GM21381 (cell line): ENCODE data around the gene PSMD2.
"Not testable (repeated sequence)": the region's sequence is repeated elsewhere in the genome, so short reads cannot be mapped to it uniquely, and the experiment has no call there.

Experiments
- ATAC-seq: cut with Tn5 transposase; IDR thresholded peaks from one replicate; pipeline ENCODE4 v1.9.1; 2021; ENCODE audit warnings: mild to moderate bottlenecking, moderate library complexity; ENCODE audit not compliant: unreplicated experiment

PSMD2 gene

DNA sequence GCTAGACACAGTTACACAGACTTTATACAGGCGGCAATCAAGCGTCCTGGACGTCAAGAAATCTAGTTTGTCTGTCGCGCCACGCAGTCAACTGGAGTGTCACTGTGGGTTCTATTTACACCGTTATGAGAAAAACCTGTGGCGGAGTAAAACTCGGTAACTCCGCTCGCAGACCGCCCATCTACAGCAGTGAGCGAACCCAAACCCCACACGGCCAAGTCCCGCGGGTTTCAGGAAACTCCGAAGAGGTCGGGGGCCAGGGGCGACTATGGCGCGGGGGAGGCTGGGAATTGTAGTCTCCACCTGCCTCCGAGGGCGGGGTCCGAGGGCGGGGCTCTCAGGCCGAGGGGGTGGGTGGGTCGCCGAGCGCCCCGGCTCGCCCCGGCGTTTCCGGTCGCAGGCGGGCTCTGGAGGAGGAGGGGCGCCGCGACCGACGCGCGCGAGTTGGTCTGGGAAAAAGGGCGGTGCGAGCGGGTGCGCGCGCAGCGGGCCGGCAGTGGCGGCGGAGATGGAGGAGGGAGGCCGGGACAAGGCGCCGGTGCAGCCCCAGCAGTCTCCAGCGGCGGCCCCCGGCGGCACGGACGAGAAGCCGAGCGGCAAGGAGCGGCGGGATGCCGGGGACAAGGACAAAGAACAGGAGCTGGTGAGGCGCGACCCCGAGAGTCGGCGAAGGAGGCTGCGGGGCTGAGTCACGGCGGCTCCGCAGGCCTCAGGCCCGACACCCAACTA lies at the start of gene PSMD2:
Gene PSMD2 (plus strand): TSS at position 483 of the 729 bp plus-strand sequence. CDS start 26 bp downstream, at position 509.
- peak; percentile 94 for ATAC-seq

DNA sequence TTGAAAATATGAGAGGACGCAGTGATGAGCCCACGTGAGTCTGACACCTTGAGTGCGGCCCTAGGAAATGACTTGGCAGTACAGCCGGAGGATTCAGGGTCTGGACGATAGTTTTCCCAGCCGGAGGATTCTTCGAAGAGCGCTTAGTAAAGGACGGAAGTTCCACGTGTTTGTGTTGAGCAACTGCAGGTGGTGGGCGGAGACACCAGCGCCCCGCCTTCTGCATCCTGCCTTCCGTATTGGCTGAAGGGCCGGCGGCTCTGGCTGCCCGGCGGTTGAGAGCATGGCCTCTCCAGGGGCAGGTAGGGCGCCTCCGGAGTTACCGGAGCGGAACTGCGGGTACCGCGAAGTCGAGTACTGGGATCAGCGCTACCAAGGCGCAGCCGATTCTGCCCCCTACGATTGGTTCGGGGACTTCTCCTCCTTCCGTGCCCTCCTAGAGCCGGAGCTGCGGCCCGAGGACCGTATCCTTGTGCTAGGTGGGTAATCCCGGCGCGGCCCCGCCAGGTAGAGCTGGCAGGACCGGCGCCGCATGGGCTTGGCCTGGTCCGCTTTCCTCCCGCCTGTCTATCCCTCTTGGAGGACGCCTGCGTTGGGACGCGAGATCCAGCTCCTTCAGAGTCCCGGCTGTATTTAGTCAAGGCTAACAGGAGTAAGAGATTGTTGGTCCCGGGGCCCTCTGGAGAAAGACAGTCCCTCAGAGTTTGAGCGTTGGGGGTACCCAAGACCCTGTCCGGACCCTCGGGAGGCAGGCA lies 49.5 kb upstream of the PSMD2 start, which contains the start of gene EEF1AKMT4:
Gene EEF1AKMT4 (plus strand): TSS at position 261 of the 755 bp plus-strand sequence. CDS start 23 bp downstream, at position 284.
- peak; percentile 87 for ATAC-seq

DNA sequence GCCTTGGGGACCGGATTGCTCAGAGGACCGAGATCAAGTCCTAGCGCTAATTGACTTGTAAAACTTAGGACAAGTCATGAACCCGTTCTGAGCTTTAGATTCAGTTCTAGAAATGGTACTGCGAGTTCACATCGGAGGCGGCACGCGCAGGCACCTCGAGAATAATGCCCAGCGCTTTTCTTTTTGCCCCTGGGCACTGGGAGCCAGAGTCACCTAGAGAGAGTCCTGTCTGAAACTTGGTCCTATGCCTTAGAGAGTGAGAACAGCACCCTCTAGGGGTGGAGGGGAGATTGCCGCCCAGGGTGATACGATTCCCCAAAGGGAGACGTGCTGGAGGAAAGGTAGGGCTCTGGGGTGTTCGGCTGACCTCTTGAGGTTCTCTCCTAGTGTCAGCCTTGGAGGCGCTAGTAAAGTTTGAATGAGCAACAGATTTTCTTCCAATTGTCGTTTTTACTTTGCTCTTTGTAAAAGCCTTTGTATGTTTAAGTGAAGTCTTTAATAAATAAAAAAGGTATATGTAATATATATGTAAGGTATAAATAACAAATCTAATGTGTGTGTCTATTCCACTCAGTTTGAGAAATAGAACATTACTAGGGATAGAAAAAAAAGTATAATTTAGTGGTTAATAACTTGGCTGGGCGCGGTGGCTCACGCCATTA lies 48.7 kb upstream of the PSMD2 start:
- peak; percentile 60 for ATAC-seq

DNA sequence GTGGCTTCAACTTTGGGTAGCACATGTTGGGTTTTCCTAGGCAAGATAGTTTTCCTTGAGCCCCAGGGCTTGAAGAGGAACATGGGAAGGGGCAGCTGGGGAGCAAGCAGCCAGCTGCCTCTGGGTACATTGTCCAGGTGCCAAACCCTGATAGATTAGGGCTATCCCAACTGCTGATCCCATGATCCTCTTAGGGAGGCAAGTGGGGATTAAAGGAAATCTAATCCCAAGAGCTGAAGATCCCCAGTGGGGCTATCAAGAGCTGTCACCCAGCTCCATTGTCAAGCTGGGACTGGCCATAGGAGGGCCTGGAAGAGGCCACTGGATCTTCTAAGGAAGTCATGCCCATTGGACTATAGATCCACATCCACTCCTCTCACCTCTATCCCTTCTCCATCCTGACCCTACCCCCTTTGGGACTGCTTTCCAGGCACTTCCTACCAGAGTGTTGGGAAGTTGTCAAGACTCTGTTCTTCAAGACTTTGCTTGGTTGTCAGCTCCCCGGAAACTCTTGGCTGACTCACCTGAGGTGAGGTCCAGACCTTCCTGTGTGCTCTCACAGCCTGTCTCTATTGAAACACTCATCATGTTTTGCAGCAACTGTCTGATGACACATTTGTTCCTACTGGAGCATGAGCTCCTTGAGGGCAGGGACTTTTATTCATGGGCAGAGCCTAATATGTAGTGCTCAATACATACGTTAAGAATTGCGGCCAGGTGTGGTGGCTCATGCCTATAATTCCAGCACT lies 43.6 kb upstream of the PSMD2 start:
- no peak for ATAC-seq

DNA sequence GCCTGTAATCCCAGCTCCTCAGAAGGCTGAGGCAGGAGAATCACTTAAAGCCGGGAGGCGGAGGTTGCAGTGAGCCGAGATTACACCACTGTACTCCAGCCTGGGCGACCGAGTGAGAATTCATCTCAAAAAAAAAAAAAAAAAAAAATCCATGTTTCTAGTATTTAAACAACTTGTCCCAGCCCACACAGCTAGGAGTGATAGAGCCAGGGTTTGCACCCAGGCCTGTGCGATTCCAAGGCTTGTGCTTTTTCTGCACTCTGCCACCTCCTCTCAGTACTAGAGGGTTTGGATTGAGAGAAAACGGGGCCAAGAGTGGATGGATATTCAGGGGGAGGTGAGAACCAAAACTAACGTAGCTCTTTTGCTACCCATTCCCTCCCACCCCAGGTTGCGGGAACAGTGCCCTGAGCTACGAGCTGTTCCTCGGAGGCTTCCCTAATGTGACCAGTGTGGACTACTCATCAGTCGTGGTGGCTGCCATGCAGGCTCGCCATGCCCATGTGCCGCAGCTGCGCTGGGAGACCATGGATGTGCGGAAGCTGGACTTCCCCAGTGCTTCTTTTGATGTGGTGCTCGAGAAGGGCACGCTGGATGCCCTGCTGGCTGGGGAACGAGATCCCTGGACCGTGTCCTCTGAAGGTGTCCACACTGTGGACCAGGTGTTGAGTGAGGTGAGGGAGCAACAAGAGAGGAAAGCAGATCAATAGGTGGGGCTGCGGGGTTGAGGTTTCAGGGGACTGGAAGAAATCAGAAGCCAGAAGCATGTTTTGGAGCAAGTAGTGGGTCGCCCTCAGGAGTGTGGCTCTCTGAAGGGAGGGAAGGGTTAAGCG lies 41.7 kb upstream of the PSMD2 start:
- ATAC-seq, result no peak

DNA sequence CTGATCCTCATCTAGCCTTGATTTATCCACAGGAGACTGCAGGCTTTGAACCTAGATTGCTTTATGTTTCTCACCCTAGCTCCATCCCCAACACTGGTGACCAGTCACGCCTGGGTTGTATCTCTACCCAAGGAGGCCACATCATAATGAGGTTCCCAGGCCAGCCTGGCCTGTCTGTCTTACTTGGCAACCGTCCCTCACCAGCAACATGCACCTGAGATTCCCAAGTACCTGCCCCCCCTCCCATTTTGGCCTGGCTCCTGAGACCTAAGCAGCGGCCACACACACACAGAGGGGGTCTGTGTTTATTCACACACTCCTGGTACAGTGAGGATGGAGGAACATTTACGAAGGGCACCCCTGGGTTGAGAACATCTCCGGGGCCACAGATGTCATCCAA lies 40.1 kb upstream of the PSMD2 start:
- no peak for ATAC-seq

DNA sequence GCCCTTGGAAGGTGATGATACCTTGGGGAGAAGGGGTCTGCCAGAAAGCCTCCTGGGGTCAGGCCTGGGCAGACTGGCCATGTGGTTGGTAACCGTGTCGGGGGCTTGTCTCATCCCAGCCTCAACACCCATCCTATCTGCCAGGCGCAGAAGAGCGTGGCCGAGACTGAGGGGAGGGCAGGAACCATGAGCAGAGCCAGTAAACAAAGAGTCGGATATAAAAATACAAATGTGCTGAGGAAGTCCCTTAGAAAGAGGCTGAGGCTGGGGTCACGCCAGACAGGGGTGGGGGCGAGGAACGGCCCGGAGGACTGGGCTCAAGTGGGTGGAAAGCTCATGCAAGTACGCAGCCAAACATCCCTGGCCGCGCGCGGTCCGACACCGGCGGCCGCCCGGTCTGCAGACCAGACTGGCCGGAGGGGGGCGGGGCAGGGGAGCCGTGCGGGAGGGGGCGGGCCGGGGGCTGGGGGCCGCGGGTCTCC lies 39.6 kb upstream of the PSMD2 start:
- no peak for ATAC-seq

DNA sequence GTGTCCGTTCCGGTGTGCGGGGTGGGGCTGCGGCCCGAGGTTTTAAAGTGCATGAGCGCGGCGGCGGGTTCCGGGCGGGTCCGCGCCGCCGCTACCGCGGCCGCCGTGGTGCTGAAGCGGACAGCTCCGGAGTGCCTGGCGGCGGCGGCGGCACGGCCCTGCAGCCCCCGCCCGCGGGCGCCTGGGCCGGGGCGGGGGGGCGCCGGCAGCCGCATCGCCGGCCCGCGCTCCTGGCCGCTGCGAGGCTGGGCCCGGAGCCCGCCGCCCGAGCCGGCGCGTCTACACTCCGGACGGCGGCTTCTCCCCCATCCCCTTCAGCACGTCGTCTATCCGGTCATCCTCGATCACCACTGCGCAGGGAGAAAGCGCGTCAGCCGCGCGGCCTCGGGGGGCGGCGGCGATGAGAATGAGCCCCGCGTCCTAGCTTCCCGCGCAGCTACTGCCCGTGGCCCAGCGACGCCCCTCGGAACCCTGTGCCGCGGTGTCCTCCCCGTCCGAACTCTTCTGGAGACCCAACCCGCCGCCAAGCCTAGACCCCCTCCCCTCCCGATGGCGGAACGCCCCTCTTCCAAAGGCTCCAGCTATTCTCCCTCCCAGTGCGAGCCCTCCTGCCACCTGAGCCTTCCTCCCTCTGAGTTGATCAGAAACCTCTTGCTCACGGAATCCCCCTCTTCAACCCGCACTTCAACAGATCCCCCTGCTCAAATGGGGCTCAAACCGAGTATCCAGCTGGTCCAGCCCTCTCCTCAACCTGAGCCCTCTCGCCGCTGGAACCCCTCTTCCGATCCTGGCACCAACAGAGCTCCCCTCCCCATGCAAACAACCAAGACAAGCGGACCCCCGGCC lies 38.9 kb upstream of the PSMD2 start:
- no peak for ATAC-seq

DNA sequence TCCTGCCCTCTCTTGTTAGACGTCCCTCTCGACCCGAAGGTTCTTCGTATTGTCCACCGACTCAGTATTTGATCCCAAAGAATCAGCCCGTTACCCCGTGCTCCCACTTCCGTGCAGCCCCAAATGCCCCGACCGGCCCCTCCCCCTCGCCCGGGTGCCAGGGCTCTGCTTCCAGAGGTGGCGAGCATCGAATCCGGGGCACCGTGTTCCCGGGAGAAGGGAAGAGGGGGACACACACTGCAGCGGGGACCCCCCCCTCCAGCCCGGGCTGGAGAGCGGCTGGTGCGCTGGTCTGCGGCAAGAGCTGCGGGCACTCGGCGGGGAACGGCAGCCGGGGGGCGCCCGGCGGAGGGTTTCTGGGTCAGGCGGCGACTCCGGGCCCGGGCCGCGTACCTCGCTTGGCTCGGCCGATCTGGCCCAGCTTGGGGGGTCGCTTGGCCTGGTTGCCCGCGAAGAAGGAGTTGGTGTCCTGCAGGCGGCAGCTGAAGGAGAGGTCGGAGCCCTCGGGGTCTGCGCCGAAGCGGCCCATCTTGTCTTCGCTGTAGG lies 38.2 kb upstream of the PSMD2 start:
- no peak for ATAC-seq

DNA sequence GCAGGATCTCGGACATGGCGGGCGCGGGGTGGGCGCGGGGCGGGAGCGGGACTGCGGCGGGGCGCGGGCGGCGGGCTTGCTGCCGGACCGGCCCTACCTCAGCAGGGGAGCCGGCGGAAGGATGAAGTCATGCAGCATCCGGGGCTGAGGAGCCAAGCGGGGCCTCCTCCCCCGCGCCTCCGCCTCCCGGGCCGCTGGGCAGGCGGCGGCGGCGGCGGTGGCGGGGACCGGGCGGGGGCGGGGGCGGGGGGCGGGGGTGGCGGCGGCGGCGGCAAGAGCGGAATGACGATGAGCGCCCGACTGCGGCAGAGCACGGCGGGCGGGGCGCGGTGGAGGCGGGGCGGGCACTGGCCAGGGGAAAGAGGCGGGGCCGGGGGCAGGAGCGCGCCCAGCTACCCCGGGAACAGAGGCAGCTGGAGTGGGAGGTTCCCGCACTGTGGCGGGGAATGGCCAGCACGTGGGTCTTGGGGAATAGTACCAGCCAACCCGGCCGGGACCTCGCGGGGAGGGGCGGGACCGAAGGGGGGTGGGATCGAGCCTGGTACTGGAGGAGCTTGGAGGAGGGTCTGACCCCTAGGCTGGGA lies 37.7 kb upstream of the PSMD2 start, which contains the start of gene CAMK2N2:
Gene CAMK2N2 (minus strand): TSS at position 284 of the 584 bp plus-strand sequence. CDS start 268 bp downstream, at position 16.
- ATAC-seq, result no peak

DNA sequence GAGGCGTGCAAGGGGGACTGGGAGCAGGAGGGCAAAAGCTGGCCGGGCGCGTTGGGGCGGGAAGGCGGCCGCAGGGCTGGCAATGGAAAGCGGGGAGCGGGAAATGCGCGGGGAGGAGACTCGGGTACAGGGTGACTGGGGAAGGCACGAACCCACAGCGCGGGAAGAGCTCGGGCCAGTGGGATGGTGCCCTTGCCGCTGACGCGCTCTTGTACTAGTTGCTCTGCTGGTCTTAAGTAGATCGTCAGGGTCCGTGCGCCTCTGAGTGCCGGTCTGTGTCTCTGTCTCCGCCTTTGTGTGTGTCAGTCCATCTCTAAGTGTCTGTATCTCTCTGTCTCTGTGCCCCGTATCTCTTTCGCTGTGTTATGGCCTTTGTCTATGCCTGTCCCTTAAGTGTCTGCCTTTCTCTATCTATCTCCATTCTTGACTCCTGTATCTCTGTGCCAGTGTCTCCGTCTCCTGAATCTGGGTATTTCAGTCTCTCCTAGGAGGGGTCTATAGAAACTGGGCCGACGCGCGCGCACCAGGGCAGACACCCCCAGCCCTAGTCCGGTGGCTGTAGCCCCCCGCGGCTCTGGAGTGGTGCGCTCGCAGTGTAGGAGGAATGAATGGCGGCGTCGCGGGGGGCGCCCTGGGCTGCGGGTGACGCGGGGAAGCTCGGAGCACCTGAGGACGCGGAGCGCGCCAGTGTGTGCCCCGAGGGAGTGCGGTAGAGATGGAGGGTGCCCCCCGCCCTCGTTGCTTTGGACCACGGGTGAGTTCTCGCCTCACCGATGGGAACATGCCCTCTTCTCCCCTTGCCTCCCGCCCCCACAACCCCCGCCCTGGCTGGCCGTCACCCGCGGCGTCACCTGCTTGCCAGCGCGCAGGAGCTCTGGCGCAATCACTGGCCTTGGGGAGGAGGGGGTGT lies 36.9 kb upstream of the PSMD2 start:
- no peak for ATAC-seq

DNA sequence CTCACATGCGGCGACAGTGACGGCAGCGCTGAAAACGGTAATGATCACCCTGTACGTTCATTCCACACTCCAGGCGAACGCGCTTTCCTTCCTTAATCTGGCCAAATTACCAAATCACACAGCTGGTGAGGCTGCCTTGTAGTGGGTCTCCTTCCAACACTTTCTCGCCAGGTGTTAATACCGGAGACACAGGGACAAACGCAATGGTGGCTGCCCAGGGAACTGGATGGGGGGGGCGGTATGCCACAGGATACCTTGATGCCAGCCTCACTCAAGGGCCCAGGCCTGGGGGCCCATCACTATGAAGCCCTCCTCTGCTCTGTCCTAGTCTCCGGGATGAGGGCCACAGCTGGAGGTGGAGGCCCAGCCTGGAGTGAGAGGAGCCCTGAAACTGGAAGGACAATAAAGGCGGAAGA lies 36.3 kb upstream of the PSMD2 start:
- ATAC-seq, result no peak

DNA sequence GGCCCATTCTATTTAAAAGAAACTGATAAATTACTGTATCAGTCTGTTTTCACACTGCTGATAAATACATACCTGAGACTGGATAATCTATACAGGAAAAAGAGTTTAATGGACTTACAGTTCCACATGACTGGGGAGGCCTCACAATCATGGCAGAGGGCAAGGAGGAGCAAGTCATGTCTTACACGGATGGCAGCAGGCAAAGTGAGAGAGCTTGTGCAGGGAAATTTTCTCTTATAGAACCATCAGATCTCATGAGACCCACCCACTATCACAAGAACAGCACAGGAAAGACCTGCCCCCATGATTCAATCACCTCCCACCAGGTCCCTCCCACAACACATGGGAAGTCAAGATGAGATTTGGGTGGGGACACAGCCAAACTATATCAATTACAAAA lies 31.8 kb upstream of the PSMD2 start:
- ATAC-seq, result not testable (repeated sequence)

DNA sequence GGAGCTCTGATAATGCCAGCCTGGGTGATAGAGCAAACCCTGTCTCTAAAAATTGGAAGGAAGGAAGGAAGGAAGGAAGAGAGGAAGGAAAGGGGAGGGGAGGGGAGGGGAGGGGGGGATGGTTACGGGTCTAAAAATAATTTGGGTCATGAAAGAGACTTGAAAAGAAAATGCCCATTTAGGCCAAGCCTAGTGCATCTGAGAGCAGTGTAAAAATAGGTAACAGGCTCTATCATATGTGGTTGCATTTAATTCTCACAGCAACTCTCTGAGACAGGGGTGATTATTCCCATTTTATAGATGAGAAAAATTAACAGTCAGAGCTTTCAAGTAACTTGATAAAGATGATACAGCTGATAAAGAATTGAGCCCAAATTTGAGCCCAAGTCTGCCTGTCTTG lies 26.8 kb upstream of the PSMD2 start:
- ATAC-seq, result no peak

DNA sequence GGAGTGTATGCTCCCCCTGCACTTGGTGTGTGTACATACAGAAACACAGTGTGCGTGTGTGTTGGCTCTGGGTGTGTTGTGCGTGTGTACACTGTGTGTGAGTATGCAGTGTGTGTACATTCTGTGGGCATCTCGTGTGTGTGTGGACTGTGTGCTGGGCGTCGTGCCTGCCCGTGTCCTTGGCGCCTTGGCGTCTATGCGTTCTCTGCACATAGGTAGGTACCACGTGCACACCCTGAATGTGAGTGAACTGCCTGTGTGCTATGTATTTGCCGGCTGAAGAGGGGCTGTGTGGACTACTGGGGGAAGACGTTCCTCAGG lies 23.7 kb upstream of the PSMD2 start:
- no peak for ATAC-seq

DNA sequence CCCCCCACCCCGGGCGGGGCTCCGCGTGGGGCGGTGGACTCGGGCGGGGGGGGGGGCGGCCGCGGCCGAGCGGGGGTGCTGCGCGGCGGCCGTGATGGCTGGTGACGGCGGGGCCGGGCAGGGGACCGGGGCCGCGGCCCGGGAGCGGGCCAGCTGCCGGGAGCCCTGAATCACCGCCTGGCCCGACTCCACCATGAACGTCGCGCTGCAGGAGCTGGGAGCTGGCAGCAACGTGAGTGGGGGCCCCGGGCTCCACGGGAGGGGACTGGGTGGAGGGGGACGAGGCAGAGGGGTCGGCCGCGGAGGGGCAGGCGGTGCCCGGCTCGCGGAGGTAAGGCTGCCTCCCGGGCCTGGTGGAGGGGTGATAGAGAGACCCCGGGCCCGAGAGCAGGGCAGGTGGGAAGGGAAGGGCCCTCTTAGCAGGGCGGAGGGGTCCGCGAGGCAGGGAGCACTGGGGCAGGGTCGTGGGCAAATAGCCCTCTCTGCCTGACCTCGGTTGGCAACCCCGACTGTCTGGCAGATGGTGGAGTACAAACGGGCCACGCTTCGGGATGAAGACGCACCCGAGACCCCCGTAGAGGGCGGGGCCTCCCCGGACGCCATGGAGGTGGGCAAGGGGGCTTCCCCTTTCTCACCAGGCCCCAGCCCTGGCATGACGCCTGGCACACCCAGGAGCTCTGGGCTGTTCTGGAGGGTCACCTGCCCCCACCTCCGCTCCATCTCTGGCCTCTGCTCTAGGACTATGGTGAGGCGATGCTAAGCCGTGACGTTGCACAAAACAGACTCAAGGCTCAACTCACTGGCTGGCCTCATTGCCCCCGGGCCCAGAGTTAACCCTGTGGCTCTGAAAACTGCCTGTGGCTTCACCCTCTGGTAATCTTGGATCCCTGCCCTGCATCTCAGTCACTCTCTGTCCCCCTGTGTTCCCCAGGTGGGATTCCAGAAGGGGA lies 22.8 kb upstream of the PSMD2 start, which contains the start of gene ECE2:
Gene ECE2 (plus strand): TSS at position 62 of the 950 bp plus-strand sequence. CDS start 132 bp downstream, at position 194.
- ATAC-seq, result no peak
